DMS 273 treated with DMSO at 0.1 percent for 48 hours (cell line): ENCODE results near the gene UGT2A1.
"Not testable (repeated sequence)": the region's sequence is repeated elsewhere in the genome, so short reads cannot be mapped to it uniquely, and the experiment has no call there.

Experiments used
- DNase-seq: peaks from one replicate; lab custom pipeline; 2025; lab: John Stamatoyannopoulos, UW

Gene UGT2A1

GRCh38 chr4:69653147-69653546 lies at the start of gene UGT2A1:
Gene UGT2A1 (minus strand): TSS chr4:69653247. CDS start chr4:69647644, 5,603 bp downstream.
- DNase-seq: no peak

DNA sequence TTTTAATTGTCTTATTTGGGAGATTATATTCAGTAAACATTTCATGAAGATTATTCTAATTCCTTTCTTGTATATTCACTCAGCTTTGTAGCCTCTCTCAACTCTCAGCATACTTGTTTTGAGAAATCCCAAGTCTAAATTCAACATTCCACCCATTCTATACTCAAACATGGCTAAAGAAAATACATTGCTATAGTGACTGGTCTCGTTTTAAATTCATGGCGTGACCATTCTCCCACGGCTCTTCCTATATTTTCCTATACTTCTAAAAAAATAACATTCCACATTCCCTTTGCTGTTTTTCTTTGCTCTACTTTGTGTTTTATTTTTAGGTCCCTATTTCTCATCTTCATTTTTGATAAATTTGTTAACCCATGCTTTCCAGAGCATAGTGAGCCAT lies 49.2 kb upstream of the UGT2A1 start:
- DNase-seq: no peak

DNA sequence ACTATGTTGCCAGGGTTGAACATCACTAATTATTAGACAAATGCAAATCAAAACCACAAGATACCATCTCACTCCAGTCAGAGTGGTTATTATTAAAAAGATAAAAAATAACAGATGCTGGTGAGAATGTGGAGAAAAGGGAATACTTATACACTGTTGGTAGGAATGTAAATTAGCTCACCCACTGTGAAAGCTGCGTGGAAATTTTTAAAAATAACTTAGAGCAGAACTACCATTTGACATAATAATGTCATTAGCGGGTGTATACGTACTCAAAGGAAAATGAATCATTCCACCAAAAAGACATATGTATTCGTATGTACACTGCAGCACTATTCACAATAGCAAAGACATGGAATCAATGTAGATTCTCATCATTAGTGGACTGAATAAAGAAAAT lies 48.6 kb upstream of the UGT2A1 start:
- no peak for DNase-seq

- no peak for DNase-seq
These were observed 44.6 kb upstream of the UGT2A1 start for GRCh38 chr4:69697536-69698242.

DNA sequence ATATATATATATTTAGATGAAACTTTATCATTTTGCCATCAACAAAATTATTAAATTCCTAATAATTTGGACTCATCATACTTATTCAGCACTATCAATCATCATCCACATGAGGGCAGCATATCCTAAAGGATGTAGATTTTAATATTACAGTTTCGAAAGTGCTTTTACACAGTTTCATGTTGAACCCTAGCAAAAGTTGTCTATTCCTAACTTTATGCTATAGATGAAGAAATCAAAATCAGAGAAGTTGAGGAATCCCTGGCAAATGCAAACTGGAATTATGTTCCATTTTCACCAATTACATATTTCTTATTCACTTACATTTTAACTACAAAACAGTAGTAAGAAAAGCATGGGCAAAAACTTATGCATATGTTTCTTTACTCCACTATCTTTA lies 36.6 kb upstream of the UGT2A1 start:
- no peak for DNase-seq

DNA sequence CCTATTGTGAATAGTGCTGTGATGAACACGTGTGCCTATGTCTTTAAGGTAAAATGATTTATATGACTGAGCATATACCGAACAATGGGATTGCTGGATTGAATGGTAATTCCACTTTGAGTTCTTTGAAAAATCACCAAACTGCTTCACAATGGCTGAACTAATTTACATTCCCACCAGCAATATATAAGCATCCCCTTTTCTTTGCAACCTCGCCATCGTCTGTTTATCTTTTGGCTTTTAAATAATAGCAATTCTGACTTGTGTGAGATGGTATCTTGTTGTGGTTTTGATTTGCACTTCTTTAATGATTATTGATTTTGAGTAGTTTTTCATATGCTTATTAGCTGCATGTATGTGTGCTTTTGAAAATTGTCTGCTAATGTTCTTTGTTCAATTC lies 31.8 kb upstream of the UGT2A1 start:
- no peak for DNase-seq

DNA sequence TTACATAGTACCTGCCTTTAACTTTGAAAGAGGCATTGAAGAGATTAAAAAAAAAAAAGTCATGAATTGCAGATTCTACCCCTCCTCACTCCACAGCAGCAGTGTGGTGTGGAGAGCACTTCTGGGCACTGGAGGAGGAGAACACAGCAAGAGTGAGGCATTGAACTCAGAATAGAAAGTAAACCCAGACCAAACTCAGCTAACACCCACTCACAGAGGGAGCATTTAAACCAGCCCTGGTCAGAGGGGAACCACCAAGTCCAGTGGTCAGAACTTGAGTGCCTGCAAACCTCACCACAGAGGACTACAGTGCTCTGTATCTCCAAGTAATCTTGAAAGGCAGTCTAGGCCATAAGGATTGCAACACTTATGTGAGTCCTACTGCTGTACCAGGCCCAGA lies 15.6 kb upstream of the UGT2A1 start:
- no peak for DNase-seq

DNA sequence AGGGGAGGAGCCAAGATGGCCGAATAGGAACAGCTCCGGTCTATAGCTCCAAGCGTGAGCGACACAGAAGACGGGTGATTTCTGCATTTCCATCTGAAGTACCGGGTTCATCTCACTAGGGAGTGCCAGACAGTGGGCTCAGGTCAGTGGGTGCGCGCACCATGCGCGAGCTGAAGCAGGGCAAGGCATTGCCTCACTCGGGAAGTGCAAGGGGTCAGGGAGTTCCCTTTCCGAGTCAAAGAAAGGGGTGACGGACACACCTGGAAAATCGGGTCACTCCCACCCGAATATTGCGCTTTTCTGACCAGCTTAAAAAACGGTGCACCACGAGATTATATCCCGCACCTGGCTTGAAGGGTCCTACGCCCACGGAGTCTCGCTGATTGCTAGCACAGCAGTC lies 11.0 kb upstream of the UGT2A1 start:
- DNase-seq: not testable (repeated sequence)

DNA sequence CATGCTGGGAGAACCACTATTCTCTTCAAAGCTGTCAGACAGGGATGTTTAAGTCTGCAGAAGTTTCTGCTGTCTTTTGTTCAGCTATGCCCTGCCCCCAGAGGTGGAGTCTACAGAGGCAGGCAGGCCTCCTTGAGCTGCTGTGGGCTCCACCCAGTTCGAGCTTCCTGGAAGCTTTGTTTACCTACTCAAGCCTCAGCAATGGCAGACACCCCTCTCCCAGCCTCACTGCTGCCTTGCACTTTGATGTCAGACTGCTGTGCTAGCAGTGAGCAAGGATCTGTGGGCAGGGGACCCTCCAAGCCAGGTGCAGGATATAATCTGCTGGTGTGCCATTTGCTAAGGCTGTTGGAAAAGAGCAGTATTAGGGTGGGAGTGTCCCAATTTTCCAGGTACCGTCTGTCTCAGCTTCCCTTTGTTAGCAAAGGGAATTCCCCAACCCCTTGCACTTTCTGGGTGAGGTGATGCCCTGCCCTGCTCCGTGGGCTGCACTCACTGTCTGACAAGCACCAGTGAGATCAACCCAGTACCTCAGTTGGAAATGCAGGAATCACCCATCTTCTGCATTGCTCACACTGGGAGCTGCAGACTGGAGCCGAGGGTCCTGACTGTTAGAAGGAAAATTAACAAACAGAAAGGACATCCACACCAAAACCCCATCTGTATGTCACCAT lies 8.2 kb upstream of the UGT2A1 start:
- not testable (repeated sequence) for DNase-seq

- no peak for DNase-seq
These were observed 5.1 kb upstream of the UGT2A1 start for GRCh38 chr4:69658133-69658532.

GRCh38 chr4:69656653-69657158 lies 3.7 kb upstream of the UGT2A1 start:
- no peak for DNase-seq

DNA sequence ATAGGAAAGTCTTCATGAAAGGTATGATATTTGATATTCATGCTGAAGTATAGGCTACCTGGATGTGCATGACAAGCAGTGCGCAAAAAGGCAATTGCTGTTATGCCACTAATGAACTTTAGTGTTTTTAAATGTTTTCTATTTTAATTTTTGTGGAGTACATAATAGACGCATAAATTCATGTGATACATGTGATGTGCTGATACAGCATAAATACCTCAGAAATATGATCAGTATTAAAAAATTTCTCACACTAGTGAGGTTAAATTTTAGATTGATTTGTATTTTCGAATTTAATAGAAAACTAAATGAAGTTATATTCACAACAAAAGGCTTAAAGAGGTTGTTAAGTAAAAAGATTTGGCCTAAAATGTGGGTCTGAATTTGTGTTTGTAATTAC lies 2.2 kb downstream of the UGT2A1 start:
- no peak for DNase-seq

- DNase-seq: no peak
These were observed 3.4 kb downstream of the UGT2A1 start for GRCh38 chr4:69649629-69650028.

DNA sequence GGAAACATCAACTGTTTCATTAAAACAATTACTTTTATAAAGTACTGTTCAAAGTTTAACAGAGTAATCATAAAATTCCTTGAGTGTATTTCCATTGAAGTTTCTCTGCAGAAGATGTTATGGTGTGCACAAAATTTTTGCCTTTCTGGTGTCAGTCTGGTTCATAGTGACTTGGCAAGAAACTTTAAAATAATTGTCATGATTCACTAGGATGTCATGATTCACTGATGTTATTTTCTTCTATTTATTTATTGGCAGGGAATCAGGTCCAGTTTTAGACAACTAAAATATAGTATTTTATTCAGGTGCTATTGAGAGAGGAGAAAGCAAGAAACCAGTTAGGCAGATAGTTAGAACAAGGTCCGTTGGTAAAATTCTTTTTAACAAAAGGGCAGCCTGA lies 3.8 kb downstream of the UGT2A1 start:
- no peak for DNase-seq

GRCh38 chr4:69642961-69643360 lies 10.1 kb downstream of the UGT2A1 start:
- no peak for DNase-seq

- DNase-seq: no peak
These were observed 12.8 kb downstream of the UGT2A1 start for GRCh38 chr4:69640289-69640688.

DNA sequence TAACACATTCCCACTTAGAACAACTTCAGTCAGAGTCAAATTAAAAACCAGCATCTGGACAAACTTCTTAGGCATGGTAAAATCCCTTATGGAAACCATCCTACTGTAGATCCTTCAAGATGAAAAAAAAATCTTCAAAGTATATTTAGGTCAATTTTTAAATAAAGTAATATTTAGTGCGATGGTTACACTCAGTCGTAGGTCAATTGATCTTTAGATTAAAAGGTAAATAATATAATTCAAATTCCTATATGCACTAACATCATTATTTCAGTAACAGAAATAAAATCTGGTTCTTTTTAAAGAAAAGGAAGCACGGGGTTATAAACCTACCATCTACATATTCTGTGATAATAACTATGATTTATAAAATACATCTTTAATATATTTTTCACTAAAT lies 13.5 kb downstream of the UGT2A1 start, which contains the start of gene UGT2A2:
Gene UGT2A2 (minus strand): TSS at position 101 of the 400 bp plus-strand sequence. CDS start 2 bp downstream, at position 99.
- DNase-seq: no peak

DNA sequence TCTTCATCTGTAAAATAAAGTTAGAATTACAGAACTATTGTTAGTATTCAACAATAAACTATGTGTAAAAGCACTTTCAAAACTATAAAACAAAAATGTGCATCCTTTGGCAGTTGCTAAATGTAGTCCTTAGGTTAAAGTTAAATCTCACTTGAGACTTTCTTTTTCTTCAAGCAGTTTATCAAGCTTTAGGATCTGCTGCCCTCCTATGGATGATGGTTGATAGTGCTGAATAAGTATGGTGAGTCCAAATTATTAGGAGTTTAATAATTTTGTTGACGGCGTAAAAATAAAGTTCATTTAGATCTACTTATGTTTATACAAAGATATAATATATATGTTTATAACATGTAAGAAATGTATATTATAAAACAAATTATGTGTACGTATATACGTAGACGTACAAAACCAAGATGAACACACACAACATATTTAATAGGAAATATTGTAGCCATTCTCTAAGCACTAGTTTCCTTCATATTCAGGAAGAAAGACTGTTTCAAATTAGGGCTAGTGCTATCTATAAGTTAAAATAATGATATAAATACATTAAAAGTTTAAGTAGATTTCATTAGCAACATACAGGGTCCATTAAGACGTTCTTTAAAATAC lies 35.9 kb downstream of the UGT2A1 start:
- no peak for DNase-seq

- DNase-seq: no peak
These were observed 42.6 kb downstream of the UGT2A1 start for GRCh38 chr4:69610484-69610883.

DNA sequence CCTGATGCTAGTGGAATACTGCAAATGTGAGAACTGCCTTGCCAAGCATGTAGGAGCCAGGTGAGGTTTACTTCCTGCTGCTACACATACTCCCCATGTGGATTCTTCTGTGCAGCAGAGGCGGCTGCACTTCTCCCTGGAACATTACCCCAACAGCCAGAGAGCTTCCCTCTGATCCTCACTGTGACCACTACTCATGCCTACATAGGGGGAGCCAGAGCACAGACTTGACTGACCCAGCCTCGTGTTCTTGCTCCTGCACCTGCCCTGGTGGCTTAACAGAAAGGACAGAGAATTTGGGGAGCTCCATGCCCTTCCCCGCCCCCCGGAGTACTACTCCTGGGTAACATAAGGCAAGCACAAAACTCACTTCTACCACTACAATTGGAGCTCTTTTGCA lies 52.0 kb downstream of the UGT2A1 start:
- DNase-seq: no peak

DNA sequence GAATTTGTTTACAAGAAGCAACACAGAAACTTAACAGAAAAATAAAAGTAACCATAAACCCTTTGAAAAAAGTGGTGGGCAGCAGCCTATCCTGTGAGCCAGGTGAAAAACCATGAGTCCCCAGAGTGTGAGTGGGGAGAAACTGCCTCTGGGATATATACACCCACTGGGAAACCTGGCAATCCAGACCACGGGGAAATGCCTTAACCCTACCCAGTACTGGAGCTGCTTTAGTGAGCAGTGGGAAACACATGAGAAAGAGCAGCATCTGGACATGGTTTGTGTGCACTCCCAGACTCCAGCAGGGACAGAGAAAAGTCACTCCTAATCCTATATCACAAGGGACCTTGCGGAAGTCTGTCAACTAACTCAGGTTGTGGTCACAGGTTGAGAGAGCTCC lies 53.0 kb downstream of the UGT2A1 start:
- no peak for DNase-seq

DNA sequence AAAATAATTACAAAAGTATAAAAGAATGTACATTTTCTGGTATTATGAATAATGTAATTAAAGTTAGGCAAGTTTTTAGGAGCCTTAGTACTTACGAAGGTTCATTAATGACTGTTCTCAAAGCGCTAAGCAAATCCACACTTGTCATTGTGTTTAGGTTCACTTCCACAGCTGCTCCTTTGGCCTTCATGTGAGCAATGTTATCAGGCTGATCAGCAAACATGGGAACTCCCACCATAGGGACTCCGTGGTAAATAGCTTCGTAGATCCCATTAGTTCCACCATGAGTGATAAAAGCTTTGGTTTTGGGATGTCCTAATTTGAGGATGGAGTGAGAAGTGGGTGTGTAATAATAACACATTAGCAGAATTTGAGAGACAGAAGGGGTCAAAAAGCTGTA lies 58.7 kb downstream of the UGT2A1 start:
- no peak for DNase-seq

DNA sequence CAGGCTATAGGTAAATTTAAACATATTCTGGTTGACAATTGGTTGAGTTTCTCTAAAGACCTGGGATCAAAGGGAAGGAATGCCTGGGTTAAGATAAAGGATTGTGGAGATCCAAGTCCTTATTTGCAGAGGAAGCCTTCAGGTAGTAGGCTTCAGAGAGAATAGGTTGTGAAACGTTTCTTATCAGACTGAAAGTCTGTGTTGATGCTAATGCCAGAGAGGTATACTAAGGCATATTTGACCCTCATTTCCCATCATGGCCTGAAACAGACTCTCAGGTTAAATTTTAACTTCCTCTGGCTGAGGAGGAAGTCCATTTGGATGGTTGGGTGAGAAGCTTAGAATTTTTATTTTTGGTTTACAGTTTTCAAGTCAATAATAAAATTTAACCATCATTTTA lies 61.7 kb downstream of the UGT2A1 start:
- DNase-seq: no peak
